Measurements from ENCODE around the gene CPNE6.
"Not testable (repeated sequence)": the region's sequence is repeated elsewhere in the genome, so short reads cannot be mapped to it uniquely, and the experiment has no call there.

The CPNE6 gene

DNA sequence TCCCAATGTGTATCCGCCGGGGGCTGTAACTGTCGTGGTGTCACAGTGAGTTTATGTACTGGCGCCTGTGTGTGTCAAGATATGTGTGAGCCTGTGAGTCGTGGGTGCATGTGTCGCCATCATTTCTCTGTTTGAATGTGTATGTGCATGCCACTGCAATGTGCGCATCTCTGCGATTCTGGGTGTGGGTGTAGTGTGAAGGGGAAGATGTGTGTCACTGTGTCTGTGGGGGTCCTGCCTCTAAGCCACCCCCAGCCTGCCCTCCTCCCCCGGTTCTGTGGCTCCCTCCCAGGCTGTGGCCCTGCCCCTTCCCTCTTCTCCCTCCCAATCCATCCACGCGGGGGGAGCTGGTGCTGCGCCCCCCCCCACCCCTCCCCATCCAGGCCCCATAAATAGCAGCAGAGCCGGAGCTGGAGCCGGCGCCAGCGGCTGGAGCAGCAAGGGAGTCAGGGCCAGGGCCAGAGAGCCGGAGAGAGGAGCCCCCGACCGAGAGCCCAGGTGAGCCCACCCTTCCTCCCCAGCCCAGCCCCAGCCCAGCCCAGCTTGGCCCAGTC lies at the start of gene CPNE6:
Gene CPNE6 (plus strand): TSS at position 419 of the 554 bp plus-strand sequence. CDS start 1,375 bp downstream, outside the sequence.
- DNase-seq (ENCODE audit: low spot score) = no peak

DNA sequence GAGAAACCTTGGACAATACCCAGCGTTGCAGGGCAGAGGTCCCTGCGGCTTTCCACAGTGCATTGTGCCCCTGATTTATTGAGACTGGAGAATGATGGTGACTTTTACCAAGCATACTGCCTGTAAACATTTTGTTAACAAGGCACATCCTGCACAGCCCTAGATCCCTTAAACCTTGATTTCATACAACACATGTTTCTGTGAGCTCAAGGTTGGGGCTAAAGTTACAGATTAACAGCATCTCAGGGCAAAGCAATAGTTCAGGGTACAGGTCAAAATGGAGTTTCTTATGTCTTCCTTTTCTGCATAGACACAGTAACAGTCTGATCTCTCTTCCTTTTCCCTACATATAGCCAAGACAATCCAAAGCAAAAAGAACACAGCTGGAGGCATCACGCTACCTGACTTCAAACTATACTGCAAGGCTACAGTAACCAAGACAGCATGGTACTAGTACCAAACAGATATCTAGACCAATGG lies 46.4 kb upstream of the CPNE6 start:
- DNase-seq (ENCODE audit: low spot score) = not testable (repeated sequence)

- not testable (repeated sequence) for DNase-seq (ENCODE audit: low spot score)
These were observed 41.7 kb upstream of the CPNE6 start for GRCh38 chr14:24029687-24030086.

DNA sequence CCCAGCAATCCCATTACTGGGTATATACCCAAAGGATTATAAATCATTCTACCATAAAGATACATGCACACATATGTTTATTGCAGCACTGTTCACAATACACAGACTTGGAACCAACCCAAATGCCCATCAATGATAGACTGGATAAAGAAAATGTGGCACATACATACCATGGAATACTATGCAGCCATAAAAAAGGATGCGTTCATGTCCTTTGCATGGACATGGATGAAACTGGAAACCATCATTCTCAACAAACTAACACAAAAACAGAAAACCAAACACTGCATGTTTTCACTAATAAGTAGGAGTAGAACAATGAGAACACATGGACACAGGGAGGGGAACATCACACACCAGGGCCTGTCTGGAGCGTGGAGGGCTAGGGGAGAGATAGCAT lies 40.0 kb upstream of the CPNE6 start:
- not testable (repeated sequence) for DNase-seq (ENCODE audit: low spot score)

DNA sequence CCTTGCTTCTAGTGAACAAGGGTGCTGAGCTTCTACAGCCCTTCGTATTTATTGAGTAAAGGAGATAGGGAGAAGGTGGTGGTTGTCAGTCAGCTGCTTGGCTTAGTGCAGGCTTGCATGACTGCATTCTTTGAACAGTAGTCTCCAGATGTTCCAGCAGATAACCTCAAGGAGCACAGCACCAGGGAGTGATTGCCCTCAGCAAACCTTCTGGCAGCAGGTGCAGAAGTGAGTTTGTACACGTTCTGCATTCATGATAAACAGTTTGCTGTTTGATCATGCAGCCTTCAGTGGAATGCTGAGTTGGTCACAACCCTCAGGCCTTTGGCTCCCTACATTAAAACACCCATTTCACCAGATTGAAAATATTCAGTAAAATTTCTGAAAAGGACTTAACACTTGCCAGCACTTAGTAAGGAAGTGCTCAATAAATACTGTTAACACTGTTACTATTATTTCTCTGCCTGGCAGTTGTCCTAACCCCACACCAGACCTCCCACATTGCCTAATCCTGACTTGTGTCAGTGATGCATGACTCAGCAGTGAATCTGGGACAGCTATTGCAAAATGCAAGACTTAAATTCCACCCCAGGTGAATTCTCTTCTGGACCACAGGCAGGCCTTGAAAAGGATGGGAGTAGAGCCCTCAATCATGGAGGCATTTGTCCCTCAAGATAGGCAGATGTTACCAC lies 38.5 kb upstream of the CPNE6 start:
- DNase-seq (ENCODE audit: low spot score) = peak; percentile 70

GRCh38 chr14:24035769-24036168 lies 35.6 kb upstream of the CPNE6 start:
- not testable (repeated sequence) for DNase-seq (ENCODE audit: low spot score)

GRCh38 chr14:24036169-24036962 lies 35.0 kb upstream of the CPNE6 start:
- DNase-seq (ENCODE audit: low spot score) = peak; percentile 74

DNA sequence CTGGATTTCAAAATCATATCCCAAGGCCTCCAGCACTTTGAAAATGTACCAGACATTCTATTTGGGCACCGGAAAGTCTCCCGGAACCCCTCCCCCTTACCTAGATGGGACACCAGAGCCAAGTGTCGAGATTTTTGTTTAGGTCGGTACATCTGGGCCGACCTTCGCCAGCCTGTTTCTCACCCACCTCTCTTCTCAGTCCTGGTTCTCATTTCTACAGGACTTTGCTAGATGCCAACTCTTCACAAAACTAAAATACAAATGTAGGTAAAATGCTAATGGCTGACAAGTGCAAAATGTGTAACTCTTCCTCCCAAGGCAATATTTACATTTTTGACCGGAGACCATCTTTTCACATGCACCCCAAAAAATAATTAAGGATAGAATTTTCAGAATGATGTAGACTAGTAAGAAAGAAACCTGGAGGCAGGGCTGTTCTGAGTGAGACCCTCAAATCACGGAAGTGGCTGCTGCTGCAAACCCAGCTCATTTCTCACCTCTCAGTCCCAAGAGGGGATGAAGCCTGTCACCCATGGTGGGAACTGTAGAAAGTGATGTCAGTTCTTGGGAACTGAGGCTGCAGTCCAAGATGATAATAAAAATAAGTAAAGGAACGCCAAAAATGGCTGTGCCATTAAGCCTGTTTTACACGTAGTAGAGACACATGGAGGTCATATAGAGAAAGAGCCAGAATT lies 34.3 kb upstream of the CPNE6 start:
- DNase-seq (ENCODE audit: low spot score) = not testable (repeated sequence)

GRCh38 chr14:24037658-24038037 lies 33.7 kb upstream of the CPNE6 start:
- DNase-seq (ENCODE audit: low spot score) = no peak

- DNase-seq (ENCODE audit: low spot score) = no peak
These were observed 32.7 kb upstream of the CPNE6 start for GRCh38 chr14:24038686-24039085.

DNA sequence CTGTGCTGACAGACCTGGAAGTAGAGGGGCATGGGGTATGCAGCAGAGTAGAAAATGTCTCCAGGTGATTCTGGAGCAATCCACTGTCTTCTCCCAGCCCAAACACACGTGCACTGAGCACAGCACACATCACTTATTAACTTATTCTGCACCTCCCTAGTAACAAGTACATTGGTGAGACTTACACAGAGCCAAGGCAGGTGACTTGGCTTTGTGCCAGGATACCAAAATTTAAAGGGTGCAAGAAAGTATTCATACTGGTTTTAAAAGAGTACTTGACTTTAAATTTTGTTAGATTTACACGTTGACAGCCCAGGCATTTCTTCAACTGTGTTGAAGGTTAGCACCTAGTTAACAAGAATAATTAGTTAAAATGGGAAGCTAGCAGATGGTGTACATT lies 30.7 kb upstream of the CPNE6 start:
- DNase-seq (ENCODE audit: low spot score) = peak; percentile 1

DNA sequence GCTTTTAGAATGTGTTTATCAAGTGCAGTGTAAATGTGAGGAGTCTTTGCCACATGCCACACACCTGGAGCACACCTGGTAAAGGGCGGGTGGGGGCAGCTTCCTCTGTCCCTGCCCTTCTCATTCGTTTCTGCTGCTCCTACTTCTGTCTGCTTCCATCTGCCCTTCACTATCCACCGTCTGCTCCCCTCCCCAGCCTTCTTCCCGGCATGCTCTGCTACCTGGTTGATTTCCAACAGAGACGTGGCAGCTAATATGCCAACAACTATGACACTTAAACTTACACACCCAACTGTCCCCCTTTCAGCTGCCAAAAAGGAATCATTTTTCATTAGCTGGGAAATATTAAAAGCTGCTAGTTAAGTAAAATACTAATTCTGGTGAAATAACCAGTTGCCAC lies 28.6 kb upstream of the CPNE6 start:
- no peak for DNase-seq (ENCODE audit: low spot score)

GRCh38 chr14:24049002-24049401 lies 22.4 kb upstream of the CPNE6 start:
- not testable (repeated sequence) for DNase-seq (ENCODE audit: low spot score)

DNA sequence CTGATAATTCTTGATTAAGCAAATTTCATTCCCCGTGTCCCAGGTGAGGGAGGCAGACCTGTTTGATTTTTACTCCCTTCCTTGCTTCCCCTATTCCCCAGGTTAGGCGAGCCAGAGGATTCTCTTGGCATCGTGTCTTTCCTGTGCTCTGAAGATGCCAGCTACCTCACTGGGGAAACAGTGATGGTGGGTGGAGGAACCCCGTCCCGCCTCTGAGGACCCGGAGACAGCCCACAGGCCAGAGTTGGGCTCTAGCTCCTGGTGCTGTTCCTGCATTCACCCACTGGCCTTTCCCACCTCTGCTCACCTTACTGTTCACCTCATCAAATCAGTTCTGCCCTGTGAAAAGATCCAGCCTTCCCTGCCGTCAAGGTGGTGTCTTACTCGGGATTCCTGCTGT lies 20.6 kb upstream of the CPNE6 start:
- not testable (repeated sequence) for DNase-seq (ENCODE audit: low spot score)

DNA sequence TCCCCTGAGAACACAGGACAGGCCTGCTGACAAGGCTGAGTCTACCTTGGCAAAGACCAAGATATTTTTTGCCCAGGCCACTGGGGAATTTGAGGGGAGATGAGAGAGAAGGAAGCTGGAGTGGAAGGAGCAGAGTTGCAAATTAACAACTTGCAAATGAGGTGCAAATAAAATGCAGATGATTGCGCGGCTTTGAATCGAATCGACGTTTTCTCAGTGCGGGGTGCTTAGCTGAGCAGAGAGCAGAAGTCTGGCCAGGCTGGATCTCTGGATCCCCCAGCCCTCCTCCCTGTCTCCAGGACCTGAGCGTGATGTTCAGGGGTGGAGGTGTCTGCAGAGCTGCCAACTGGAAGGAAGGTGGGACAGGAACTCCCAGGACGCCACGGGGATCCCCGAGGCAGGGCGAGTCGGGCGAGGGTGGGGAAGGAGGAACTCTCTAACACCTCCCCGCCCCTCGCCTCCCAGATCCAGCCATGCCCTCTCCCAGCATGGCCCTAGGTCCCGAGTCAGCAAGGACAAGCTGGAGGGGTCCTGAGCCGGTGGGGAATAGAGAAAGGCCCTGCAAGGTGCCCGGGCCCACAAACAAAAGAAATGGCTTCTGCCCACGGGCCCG lies 20.1 kb upstream of the CPNE6 start:
- no peak for DNase-seq (ENCODE audit: low spot score)

DNA sequence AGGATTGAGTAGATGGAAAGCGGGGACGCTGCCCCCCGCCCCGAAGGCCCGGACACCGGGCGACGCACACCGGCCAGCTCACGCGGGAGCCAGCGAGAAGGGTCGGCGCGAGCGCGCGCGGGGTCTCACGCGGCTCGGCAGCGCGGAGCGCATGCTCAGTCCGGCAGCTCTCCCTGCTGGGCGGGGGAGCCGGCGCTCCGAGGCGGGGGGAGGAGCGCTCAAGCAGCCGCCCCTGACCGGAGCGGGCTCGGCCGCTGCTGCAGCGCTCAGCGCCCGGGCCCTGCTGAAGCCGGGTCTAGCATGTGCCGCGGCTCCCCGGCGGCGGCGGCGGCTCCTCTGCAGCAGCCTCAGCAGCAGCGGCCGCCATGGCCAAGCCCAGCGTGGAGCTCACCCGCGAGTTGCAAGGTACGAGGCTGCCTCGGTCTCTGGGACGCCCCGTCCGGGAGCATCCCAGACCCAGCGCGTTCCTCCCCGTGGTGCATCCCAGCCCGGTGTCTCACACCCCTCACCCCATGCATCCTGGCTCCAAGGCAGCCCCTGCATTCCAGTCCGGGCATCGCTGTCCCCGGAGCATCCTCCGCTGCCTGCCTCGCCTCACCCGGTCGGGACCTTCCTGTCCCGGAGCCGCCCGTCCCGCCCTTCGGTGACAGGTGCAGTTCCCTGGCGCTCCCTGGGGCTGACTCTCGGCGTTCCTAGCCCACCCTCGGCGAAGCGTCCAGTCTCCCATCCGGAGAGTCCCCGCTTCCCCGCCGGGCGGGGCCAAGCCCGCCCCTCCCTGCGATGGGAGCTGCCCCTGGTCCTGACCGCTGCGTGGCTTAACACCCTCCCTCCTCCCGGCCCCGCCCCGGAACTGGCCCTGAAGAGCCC lies 19.3 kb upstream of the CPNE6 start, which contains the start of gene CARMIL3:
Gene CARMIL3 (plus strand): TSS at position 221 of the 867 bp plus-strand sequence. CDS start 145 bp downstream, at position 366.
- peak; percentile 78 for DNase-seq (ENCODE audit: low spot score)

GRCh38 chr14:24052656-24053547 lies 18.5 kb upstream of the CPNE6 start:
- no peak for DNase-seq (ENCODE audit: low spot score)

DNA sequence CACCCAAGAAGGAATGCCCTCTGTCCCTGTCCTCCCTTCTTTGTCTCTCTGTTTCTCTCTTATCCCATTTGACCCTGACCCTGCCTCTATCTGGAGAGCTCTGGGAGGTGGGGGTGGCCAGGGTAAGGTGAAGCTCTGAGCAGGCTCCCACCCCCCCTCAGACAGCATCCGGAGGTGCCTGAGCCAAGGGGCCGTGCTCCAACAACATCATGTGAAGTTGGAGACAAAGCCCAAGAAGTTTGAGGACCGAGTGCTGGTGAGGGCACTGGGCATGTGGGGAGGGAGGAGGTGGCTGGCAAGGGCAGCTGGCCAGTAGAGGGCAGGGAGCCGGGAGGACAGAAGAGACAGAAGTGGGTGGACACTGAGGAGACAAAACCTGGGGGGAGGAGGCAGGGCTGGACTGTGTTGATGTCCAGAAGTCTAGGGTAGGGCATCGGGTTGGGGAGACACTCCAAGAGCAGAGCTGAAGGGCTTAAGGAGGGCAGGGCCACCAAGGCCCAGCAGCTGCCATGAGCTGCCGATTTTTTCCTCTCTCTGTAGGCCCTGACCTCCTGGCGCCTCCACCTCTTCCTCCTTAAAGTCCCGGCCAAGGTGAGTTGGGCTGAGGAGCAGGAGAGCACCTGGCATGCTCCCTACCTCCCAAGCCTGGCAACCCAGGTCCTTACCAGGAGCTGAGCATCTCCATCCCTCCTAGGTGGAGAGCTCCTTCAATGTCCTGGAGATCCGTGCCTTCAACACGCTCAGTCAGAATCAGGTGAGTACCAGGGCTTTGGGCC lies 17.6 kb upstream of the CPNE6 start:
- DNase-seq (ENCODE audit: low spot score) = no peak

DNA sequence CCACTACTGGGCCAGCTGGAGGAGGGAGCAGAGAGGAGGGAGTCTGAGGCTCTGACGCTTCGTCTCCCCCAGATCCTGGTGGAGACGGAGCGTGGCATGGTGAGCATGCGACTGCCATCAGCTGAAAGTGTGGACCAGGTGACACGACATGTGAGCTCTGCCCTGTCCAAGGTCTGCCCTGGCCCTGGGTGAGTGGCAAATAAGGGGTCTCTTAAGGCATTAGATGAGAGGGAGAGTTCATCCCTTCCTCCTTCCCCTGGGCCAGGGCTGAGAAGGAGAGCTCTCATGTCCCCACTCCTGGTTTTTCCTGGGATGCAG lies 17.1 kb upstream of the CPNE6 start:
- DNase-seq (ENCODE audit: low spot score) = no peak
